Measurements from ENCODE around the gene CRIP1. TPM values are rescaled to one million over a fixed set of nuclear protein-coding genes. Genes with fewer than 3 reads are reported as not detected.

The CRIP1 gene
- total and polyA plus RNA-seq, 4 experiments from 2014 or later, result 276 to 2,028 (median 865) TPM

DNA sequence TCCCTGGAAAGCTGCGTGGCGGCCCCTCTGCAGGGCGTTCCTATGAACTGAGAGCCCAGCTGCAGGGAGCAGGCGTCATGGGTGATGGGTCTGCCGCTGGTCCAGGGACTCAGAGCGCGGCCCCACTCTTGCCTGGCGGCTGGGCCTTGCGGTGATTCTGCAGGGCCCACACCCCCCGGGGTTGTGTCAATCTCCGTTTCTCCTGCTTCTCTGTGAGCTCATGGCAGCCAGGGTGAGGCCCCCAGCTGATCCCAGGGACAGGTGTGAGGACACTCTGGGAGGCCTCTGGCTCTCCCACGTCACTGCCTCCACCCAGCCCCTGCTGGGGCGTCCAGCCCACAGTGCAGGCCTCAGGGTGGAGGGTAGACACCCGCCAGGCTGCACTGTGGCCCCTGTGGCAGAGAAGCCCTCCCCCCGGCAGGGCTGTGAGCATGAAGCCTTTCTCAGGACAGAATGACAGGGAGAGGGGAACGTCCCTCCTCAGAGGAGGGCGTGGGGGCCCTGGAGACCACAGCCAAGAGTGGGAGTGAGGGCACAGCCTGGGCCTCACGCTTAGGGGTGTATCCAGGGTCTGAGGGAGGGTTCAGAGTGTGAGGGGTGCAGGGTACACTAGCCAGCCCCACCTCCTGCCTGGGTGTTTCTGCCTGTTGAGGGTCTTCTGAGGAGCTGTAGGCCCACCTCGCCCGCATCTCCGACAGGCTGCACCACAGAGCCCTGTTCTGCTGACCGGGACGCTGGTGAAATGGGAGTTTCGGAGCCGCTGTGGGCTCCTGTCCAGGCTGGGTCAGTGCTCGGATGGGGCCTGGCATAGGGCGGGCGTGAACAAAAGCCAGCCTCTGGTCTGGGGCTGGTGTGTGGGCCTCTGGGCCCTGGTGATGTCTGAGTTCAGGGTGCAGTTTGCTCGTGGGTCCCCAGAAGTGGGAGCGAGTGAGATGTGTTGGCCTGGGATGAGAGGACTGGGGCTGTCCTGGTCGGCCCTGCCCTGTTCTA is 38.7 kb upstream of the CRIP1 start:
- Mint-ChIP-seq H3K4me3 (no peak overlapping the region), H3K27ac (peak overlapping the region in 4 of 7 donors; percentile 15 to 60 (median 32)), H3K36me3 (peaks cover 4 to 8% of the 10 kb centered on the region in 2 donors), H3K4me1 (no peaks in the 10 kb centered on the region), H3K27me3 (no peaks in the 10 kb centered on the region), H3K9me3 (peaks cover 0 to 2% (median 0%) of the 10 kb centered on the region in 8 donors)
- Histone ChIP-seq H3K4me1 (ENCODE audit: insufficient read depth, low read length) (no peaks in the 10 kb centered on the region), H3K36me3 (ENCODE audit: insufficient read depth, low read length) (peaks cover 8% of the 10 kb centered on the region), H3K27ac (ENCODE audit: low read depth, low read length) (no peak overlapping the region), H3K27me3 (ENCODE audit: insufficient read depth, low read length) (no peaks in the 10 kb centered on the region), H3K9me3 (ENCODE audit: control insufficient read depth in 1 of 2, low read length in 2 of 2) (no peaks in the 10 kb centered on the region), H3K4me3 (ENCODE audit: low read length in 2 of 2) (no peak overlapping the region)
- POLR2A ChIA-PET (ENCODE audit: partially characterized antibody), result interaction anchor here (0.9 to 3.2 kb wide), 6 partner anchors 24 to 77 kb away, joined by 3 to 29 read pairs (median 4); partner anchors contain the start of gene CRIP1
- DNase-seq, result no peak
- intact Hi-C loops (cut with micrococcal nuclease), result loop anchor here (1.0 to 10.0 kb wide), 3 partner anchors 33 to 73 kb away; no protein-coding TSS in a partner anchor
- CTCF ChIA-PET (ENCODE audit: partially characterized antibody), result interaction anchor here (0.7 to 3.1 kb wide), 8 partner anchors 8 to 81 kb away, joined by 3 to 20 read pairs (median 4); partner anchors contain the start of gene CRIP1

DNA sequence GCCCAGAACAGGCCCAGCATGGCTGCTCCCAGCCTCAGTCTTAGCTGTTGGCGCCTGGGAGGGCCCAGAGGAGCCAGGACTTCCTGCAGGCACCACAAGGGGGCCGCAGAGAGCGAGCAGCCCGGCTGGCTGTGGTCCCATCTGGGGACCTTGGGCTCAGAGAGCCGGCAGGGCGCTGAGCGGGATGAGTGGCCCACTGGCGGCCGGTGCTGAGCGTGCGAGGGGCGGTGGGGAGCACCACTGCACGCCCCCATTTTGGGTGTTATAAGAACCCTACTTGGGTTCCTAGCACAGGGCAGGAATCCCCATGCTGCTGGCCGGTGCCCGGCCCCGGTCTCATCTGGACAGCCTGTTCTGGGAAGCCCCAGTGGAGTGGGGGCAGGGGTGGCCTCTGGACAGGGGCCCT is 38.0 kb upstream of the CRIP1 start:
- peaks cover 0 to 2% (median 0%) of the 10 kb centered on the region in 8 donors for H3K9me3 Mint-ChIP-seq
- CTCF ChIA-PET (ENCODE audit: partially characterized antibody), result interaction anchor here (0.7 to 3.1 kb wide), 7 partner anchors 18 to 80 kb away, joined by 3 to 20 read pairs (median 4); partner anchors contain the start of gene CRIP1
- no peaks in the 10 kb centered on the region for H3K4me1 ChIP-seq (ENCODE audit: insufficient read depth, low read length)
- no peaks in the 10 kb centered on the region for H3K27me3 ChIP-seq (ENCODE audit: insufficient read depth, low read length)
- H3K4me1 Mint-ChIP-seq, result no peaks in the 10 kb centered on the region
- peak; percentile 52 to 77 (median 64) for DNase-seq
- H3K27ac ChIP-seq (ENCODE audit: low read depth, low read length), result no peak overlapping the region
- peaks cover 8% of the 10 kb centered on the region for H3K36me3 ChIP-seq (ENCODE audit: insufficient read depth, low read length)
- POLR2A ChIA-PET (ENCODE audit: partially characterized antibody), result interaction anchor here (0.9 to 3.2 kb wide), 6 partner anchors 23 to 78 kb away, joined by 3 to 29 read pairs (median 4); partner anchors contain the start of gene CRIP1
- no peak overlapping the region for H3K4me3 Mint-ChIP-seq
- H3K27ac Mint-ChIP-seq, result peak overlapping the region in 2 of 7 donors; percentile 15 to 42
- peaks cover 4 to 13% of the 10 kb centered on the region in 2 donors for H3K36me3 Mint-ChIP-seq
- no peaks in the 10 kb centered on the region for H3K9me3 ChIP-seq (ENCODE audit: control insufficient read depth in 1 of 2, low read length in 2 of 2)
- no peaks in the 10 kb centered on the region for H3K27me3 Mint-ChIP-seq
- H3K4me3 ChIP-seq (ENCODE audit: low read length in 2 of 2), result no peak overlapping the region
- intact Hi-C loops (cut with micrococcal nuclease), result loop anchor here (1.0 to 10.0 kb wide), 3 partner anchors 32 to 74 kb away; no protein-coding TSS in a partner anchor

DNA sequence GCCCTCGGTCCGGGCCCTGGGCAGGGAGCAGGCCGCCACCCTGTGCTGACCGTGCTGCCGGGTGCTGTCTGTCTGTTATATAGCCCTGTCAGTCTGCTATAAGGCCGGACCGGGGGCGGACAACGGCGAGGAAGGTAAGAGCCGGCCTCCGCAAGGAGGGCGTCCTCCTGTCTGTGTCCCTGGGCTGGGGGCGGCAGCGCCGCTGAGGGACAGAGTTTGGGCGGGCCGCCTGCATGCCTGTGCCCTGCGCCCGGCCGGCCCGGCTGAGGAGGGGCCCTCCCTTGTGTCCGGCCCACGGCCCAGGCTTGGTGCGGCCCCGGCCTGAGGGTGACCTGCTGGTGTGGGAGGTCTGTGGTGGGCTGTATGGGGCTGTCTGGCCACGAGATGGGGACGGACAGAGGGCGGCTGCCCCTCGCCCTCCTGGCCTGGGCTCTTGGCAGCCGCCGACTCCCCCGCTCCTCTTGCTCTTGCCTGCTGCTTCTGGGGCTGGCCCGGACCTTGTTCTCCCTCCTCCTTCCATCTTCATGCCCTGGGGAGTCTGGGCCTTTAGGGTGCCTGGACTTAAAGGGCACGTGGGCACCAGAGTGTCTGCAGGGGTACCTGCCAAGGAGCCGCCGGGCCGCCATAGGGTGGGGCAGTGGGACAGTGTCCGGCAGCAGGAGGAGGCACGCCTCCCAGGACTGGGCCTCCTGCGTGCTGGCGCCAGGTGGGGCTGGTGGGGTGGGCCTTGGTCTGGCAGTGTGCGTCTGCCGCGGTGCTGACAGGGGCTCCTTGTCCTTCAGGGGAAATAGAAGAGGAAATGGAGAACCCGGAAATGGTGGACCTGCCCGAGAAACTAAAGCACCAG is 37.2 kb upstream of the CRIP1 start:
- ChIA-PET POLR2A (ENCODE audit: partially characterized antibody) (no interaction called here), CTCF (ENCODE audit: partially characterized antibody) (interaction anchor here (1.0 to 1.5 kb wide), 2 partner anchors 33 to 40 kb away, joined by 4 read pairs; no protein-coding TSS in a partner anchor)
- Histone ChIP-seq H3K27me3 (ENCODE audit: insufficient read depth, low read length) (no peaks in the 10 kb centered on the region), H3K36me3 (ENCODE audit: insufficient read depth, low read length) (peaks cover 12% of the 10 kb centered on the region), H3K4me1 (ENCODE audit: insufficient read depth, low read length) (no peaks in the 10 kb centered on the region), H3K27ac (ENCODE audit: low read depth, low read length) (no peak overlapping the region), H3K4me3 (ENCODE audit: low read length in 2 of 2) (no peak overlapping the region), H3K9me3 (ENCODE audit: control insufficient read depth in 1 of 2, low read length in 2 of 2) (no peaks in the 10 kb centered on the region)
- DNase-seq, result no peak
- Mint-ChIP-seq H3K4me3 (no peak overlapping the region), H3K9me3 (peaks cover 0 to 2% (median 0%) of the 10 kb centered on the region in 8 donors), H3K27ac (no peak overlapping the region), H3K36me3 (peaks cover 4 to 17% of the 10 kb centered on the region in 2 donors), H3K27me3 (no peaks in the 10 kb centered on the region), H3K4me1 (no peaks in the 10 kb centered on the region)
- intact Hi-C loops (cut with micrococcal nuclease), result loop anchor here (2.0 to 10.0 kb wide), 2 partner anchors 31 to 75 kb away; no protein-coding TSS in a partner anchor

DNA sequence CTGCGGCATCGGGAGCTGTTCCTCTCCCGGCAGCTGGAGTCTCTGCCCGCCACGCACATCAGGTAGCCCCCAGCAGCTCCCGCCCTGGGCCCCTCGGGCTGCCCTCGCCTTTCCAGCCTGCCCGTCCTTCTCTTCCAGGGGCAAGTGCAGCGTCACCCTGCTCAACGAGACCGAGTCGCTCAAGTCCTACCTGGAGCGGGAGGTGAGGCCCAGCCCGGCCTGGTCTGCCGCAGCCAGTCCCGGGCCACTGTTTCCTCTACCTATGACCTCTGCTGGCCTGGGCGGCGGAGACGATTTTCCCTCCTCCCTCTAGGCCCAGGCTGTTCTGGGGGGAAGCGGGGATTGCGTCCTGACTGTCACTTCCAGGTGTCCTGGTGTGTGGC is 36.6 kb upstream of the CRIP1 start:
- Mint-ChIP-seq H3K27me3 (no peaks in the 10 kb centered on the region), H3K27ac (no peak overlapping the region), H3K4me1 (no peaks in the 10 kb centered on the region), H3K9me3 (peaks cover 0 to 2% (median 0%) of the 10 kb centered on the region in 8 donors), H3K4me3 (no peak overlapping the region), H3K36me3 (peaks cover 4 to 17% of the 10 kb centered on the region in 2 donors)
- no peak overlapping the region for H3K27ac ChIP-seq (ENCODE audit: low read depth, low read length)
- H3K4me1 ChIP-seq (ENCODE audit: insufficient read depth, low read length), result no peaks in the 10 kb centered on the region
- intact Hi-C loops (cut with micrococcal nuclease), result no loop called here
- no peaks in the 10 kb centered on the region for H3K27me3 ChIP-seq (ENCODE audit: insufficient read depth, low read length)
- ChIA-PET CTCF (ENCODE audit: partially characterized antibody) (interaction anchor here (1.0 to 1.5 kb wide), 2 partner anchors 32 to 39 kb away, joined by 4 read pairs; no protein-coding TSS in a partner anchor), POLR2A (ENCODE audit: partially characterized antibody) (no interaction called here)
- DNase-seq, result no peak
- H3K4me3 ChIP-seq (ENCODE audit: low read length in 2 of 2), result no peak overlapping the region
- peaks cover 12% of the 10 kb centered on the region for H3K36me3 ChIP-seq (ENCODE audit: insufficient read depth, low read length)
- no peaks in the 10 kb centered on the region for H3K9me3 ChIP-seq (ENCODE audit: control insufficient read depth in 1 of 2, low read length in 2 of 2)

DNA sequence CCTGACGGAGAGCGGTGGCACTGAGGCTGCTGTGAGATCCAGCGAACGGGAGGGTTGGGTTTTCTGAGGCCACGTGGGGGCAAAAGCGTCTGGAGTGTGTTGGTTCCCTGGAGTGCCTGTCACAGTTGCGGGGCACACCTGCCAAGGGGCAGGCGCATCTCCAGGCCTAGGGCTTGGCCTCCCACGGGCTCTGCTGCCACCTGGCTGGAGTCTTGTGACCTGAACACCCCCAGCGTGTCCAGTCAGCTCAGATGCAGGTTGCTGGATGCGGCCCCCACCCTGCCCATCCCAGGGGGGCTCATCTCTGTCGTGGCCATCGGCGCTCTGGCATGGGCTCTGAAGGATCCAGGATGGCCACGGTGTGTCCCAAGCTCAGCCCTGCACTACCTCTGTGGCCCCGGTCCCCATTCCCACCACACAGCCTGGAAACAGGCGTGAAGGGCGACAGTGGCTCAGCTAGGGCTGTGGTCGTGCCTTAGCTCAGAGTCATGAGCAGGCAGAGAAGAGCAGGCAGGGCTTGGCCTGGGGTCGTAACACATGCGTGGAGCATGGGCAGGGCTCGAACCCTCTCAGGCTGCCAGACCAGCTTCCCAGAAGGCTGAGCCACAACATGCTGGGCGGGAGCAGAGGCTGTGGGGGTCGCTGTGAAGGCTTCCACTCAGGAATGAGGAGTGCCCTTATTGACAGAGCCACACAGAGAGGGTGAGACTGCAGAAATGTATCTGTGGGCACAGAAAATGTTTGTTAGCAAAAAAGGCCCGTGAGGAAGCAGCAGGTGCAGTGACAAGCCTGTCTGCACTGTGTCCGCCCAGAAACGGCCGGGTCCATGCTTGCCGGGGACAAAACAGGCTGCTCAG is 35.6 kb upstream of the CRIP1 start:
- Mint-ChIP-seq H3K4me1 (no peaks in the 10 kb centered on the region), H3K27me3 (no peaks in the 10 kb centered on the region), H3K27ac (peak overlapping the region in 1 of 7 donors; percentile 22), H3K9me3 (peaks cover 0 to 2% (median 0%) of the 10 kb centered on the region in 8 donors), H3K36me3 (peaks cover 4 to 22% of the 10 kb centered on the region in 2 donors), H3K4me3 (no peak overlapping the region)
- peaks cover 12% of the 10 kb centered on the region for H3K36me3 ChIP-seq (ENCODE audit: insufficient read depth, low read length)
- DNase-seq, result no peak
- H3K4me1 ChIP-seq (ENCODE audit: insufficient read depth, low read length), result no peaks in the 10 kb centered on the region
- no peak overlapping the region for H3K27ac ChIP-seq (ENCODE audit: low read depth, low read length)
- no peaks in the 10 kb centered on the region for H3K27me3 ChIP-seq (ENCODE audit: insufficient read depth, low read length)
- H3K9me3 ChIP-seq (ENCODE audit: control insufficient read depth in 1 of 2, low read length in 2 of 2), result no peaks in the 10 kb centered on the region
- CTCF ChIA-PET (ENCODE audit: partially characterized antibody), result interaction anchor here (1.5 kb wide), 1 partner anchor 31 kb away, joined by 4 read pairs; no protein-coding TSS in a partner anchor
- POLR2A ChIA-PET (ENCODE audit: partially characterized antibody), result interaction anchor here (0.9 to 1.1 kb wide), 2 partner anchors 11 to 38 kb away, joined by 3 read pairs; no protein-coding TSS in a partner anchor
- intact Hi-C loops (cut with micrococcal nuclease), result no loop called here
- H3K4me3 ChIP-seq (ENCODE audit: low read length in 2 of 2), result no peak overlapping the region

DNA sequence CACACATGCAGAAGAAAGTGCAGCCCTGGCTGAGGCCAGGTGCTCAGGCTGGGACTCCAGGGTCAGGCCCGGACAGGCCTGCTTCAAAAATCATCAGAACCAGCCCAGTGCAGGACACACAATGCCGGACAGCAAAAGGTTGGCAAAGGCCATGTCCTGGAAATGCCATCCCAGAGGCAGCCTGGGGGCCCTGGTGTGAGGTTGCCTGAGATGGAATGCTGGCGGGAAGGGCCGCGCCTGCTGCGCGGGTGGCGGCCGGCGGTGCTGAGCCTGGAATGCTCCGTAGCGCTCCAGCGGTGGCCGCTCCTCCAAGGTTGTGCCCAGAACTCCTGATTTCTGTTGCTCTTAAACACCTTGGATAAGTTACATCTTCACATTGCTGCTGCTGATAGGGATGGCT is 33.7 kb upstream of the CRIP1 start:
- Mint-ChIP-seq H3K4me3 (no peak overlapping the region), H3K36me3 (peaks cover 4 to 21% of the 10 kb centered on the region in 2 donors), H3K4me1 (no peaks in the 10 kb centered on the region), H3K27ac (no peak overlapping the region), H3K27me3 (no peaks in the 10 kb centered on the region), H3K9me3 (no peaks in the 10 kb centered on the region)
- ChIA-PET POLR2A (ENCODE audit: partially characterized antibody) (interaction anchor here (0.9 to 1.3 kb wide), 2 partner anchors 28 to 37 kb away, joined by 3 read pairs; no protein-coding TSS in a partner anchor), CTCF (ENCODE audit: partially characterized antibody) (interaction anchor here (1.3 kb wide), 2 partner anchors 28 to 37 kb away, joined by 4 to 5 read pairs; no protein-coding TSS in a partner anchor)
- Histone ChIP-seq H3K4me3 (ENCODE audit: low read length in 2 of 2) (no peak overlapping the region), H3K27me3 (ENCODE audit: insufficient read depth, low read length) (no peaks in the 10 kb centered on the region), H3K36me3 (ENCODE audit: insufficient read depth, low read length) (peaks cover 17% of the 10 kb centered on the region), H3K9me3 (ENCODE audit: control insufficient read depth in 1 of 2, low read length in 2 of 2) (no peaks in the 10 kb centered on the region), H3K27ac (ENCODE audit: low read depth, low read length) (no peak overlapping the region), H3K4me1 (ENCODE audit: insufficient read depth, low read length) (no peaks in the 10 kb centered on the region)
- DNase-seq, result no peak
- intact Hi-C loops (cut with micrococcal nuclease), result no loop called here
